Lower leg skin (tissue), 4 donors: ENCODE data around the gene KRT6A. TPM values are rescaled to one million over a fixed set of nuclear protein-coding genes. Genes with fewer than 3 reads are reported as not detected.

Source experiments
- DNase-seq, 2 donors: peaks; one replicate each; pipeline ENCODE4 v3.0.0-alpha.2; 2019; ENCODE audit warnings: low spot score in 2 of 2
- H3K4me3 ChIP-seq: fragments of 200-600 bp; sonication (generic); 2 replicates; pipeline ENCODE4 v1.5.1; 2017; ENCODE audit warnings: mild to moderate bottlenecking, low read depth; ENCODE audit not compliant: poor library complexity, severe bottlenecking
- CTCF ChIP-seq, 3 donors: fragments of 450-650 bp; IDR thresholded peaks; one replicate each; pipeline ENCODE4 v1.5.1; 2016; ENCODE audit warnings: antibody characterized with exemption in 3 of 3, mild to moderate bottlenecking in 3 of 3, moderate library complexity in 2 of 3
- POLR2A ChIP-seq, 2 donors: fragments of 450-650 bp; IDR thresholded peaks; one replicate each; pipeline ENCODE4 v1.6.1; 2016 to 2017; ENCODE audit warnings: antibody characterized with exemption in 2 of 2, mild to moderate bottlenecking in 1 of 2, moderate library complexity in 1 of 2
- WGBS, 2 donors: methylation state at CpG; one replicate each; pipeline ENCODE4 v1.1.5; 2018; 5-methylcytosine and 5-hydroxymethylcytosine counted together
- intact Hi-C: fragments of 100-400 bp; cut with DNase I; formaldehyde crosslinking; loops from one replicate; pipeline ENCODE4 v1.15.0; 2023; ENCODE audit warnings: low total_unique reads
- total RNA-seq, 4 donors: library from RNA; depleted of rRNA; stranded (reverse); fragments of >200 nt; gene quantifications; one replicate each; pipeline ENCODE4 v1.1.0, GENCODE V29; 2016

KRT6A gene
- total RNA-seq, 4 donors from 2014 or later = 75.3 to 617 (median 182) TPM

- H3K4me3 ChIP-seq = no peak overlapping the region
- DNase-seq = no peak
- intact Hi-C loops = no loop called here
- 90 to 92% methylated on average over 18 of the region's 18 CpGs for WGBS, 2 donors
- TF ChIP-seq CTCF (IDR thresholded peaks at IDR 0.05) (no peak), POLR2A (IDR thresholded peaks at IDR 0.05) (no peak)
Measured at GRCh38 chr12:52531566-52532300, 38.7 kb upstream of the KRT6A start.

GRCh38 chr12:52530905-52531304 is 37.8 kb upstream of the KRT6A start:
- intact Hi-C loops = no loop called here
- TF ChIP-seq POLR2A (IDR thresholded peaks at IDR 0.05) (no peak), CTCF (IDR thresholded peaks at IDR 0.05) (no peak)
- no peak overlapping the region for H3K4me3 ChIP-seq
- WGBS, 2 donors = 91 to 94% methylated on average over 2 of the region's 2 CpGs
- peak in 1 of 2 donors; percentile 77 for DNase-seq

- 81 to 87% methylated on average over 2 of the region's 2 CpGs for WGBS, 2 donors
- TF ChIP-seq CTCF (IDR thresholded peaks at IDR 0.05) (no peak), POLR2A (IDR thresholded peaks at IDR 0.05) (no peak)
- no peak overlapping the region for H3K4me3 ChIP-seq
- DNase-seq = peak in 1 of 2 donors; percentile 72
- intact Hi-C loops = no loop called here
Measured at GRCh38 chr12:52530366-52530765, 37.3 kb upstream of the KRT6A start.

- WGBS, 2 donors = 87 to 96% methylated on average over 9 of the region's 9 CpGs
- peak in 1 of 2 donors; percentile 60 for DNase-seq
- no peak for TF ChIP-seq CTCF (IDR thresholded peaks at IDR 0.05)
- TF ChIP-seq POLR2A (IDR thresholded peaks at IDR 0.05) = no peak
- H3K4me3 ChIP-seq = no peak overlapping the region
- intact Hi-C loops = no loop called here
Measured at GRCh38 chr12:52529846-52530245, 36.8 kb upstream of the KRT6A start.

- H3K4me3 ChIP-seq = no peak overlapping the region
- 92 to 97% methylated on average over 2 of the region's 2 CpGs for WGBS, 2 donors
- intact Hi-C loops = no loop called here
- TF ChIP-seq POLR2A (IDR thresholded peaks at IDR 0.05) (no peak), CTCF (IDR thresholded peaks at IDR 0.05) (no peak)
- peak in 1 of 2 donors; percentile 52 for DNase-seq
Measured at GRCh38 chr12:52529417-52529816, 36.4 kb upstream of the KRT6A start.
